Heart left ventricle (tissue), 16 donors: Measurements from ENCODE around the gene IGF1R. TPM values are rescaled to one million over a fixed set of nuclear protein-coding genes. Genes with fewer than 3 reads are reported as not detected.

ENCODE experiments used
- ATAC-seq, 4 donors: fragments of 200-7000 bp; cut with Tn5 transposase; one replicate each; pipeline ENCODE4 v1.9.1; 2020 to 2022; ENCODE audit warnings: moderate library complexity in 4 of 4, mild to moderate bottlenecking in 3 of 4, moderate number of reproducible peaks in 1 of 4
- DNase-seq, 5 donors: peaks; one replicate each; pipeline ENCODE4 v3.0.0-alpha.2; 2020
- H3K27ac ChIP-seq, 12 donors: fragments of 200-600 bp; sonication (generic) in 4 of 12; one replicate each; pipeline versions ENCODE4 v1.5.0 to v1.8.0; 2016 to 2022; ENCODE audit warnings: mild to moderate bottlenecking in 2 of 12
- H3K27me3 ChIP-seq, 9 donors: fragments of 200-600 bp; sonication (generic) in 2 of 9; one replicate each; pipeline versions ENCODE4 v1.5.1 to v1.8.0; 2016 to 2022; ENCODE audit warnings: mild to moderate bottlenecking in 3 of 9
- H3K36me3 ChIP-seq, 9 donors: fragments of 200-600 bp; sonication (generic) in 2 of 9; one replicate each; pipeline versions ENCODE4 v1.5.0 to v1.8.0; 2018 to 2022; ENCODE audit warnings: mild to moderate bottlenecking in 2 of 9
- H3K4me1 ChIP-seq, 12 donors: fragments of 200-600 bp; sonication (generic) in 4 of 12; one replicate each; pipeline versions ENCODE4 v1.5.0 to v1.8.0; 2016 to 2022; ENCODE audit warnings: mild to moderate bottlenecking in 3 of 12
- H3K4me3 ChIP-seq, 12 donors: fragments of 200-600 bp; sonication (generic) in 4 of 12; one replicate each; pipeline versions ENCODE4 v1.5.0 to v1.8.0; 2017 to 2022; ENCODE audit warnings: mild to moderate bottlenecking in 9 of 12, moderate library complexity in 4 of 12
- H3K9me3 ChIP-seq, 12 donors: fragments of 200-600 bp; sonication (generic) in 4 of 12; one replicate each; pipeline versions ENCODE4 v1.5.0 to v1.8.0; 2016 to 2022; ENCODE audit warnings: mild to moderate bottlenecking in 1 of 12
- POLR2A ChIP-seq, 2 donors: fragments of 450-650 bp; IDR thresholded peaks; one replicate each; pipeline ENCODE4 v1.6.1; 2017; ENCODE audit warnings: antibody characterized with exemption in 2 of 2, mild to moderate bottlenecking in 2 of 2, moderate library complexity in 2 of 2
- WGBS, 4 donors: extraction: QIAGEN DNeasy Blood & Tissue Kit in 2 of 4; methylation state at CpG; one replicate each; pipeline versions ENCODE4 v1.1.5 to v1.1.7; 2013 to 2018; 5-methylcytosine and 5-hydroxymethylcytosine counted together
- intact Hi-C, 10 donors: fragments of 100-400 bp; cut with DNase I; formaldehyde crosslinking; loops; one replicate each; pipeline versions ENCODE4 v1.11.1 to v1.14.2; 2022
- polyA plus RNA-seq, 2 donors: library from polyadenylated mRNA; stranded (reverse); fragments of 200-250 nt; gene quantifications; one replicate each; pipeline ENCODE4 v1.2.3, GENCODE V29; 2013
- total RNA-seq, 9 donors: library from RNA; depleted of rRNA in 2 of 9; stranded (reverse); fragments of >200 nt in 2 of 9; fragmentation: NEBNext Ultra II Directional in 3 of 9; extraction: Animal tissue kit (Norgen Biotek cat#: 25700) in 3 of 9; gene quantifications; one replicate each; pipeline versions ENCODE4 v1.1.0 to v1.2.4, GENCODE V29; 2016 to 2023
- TF ChIP-seq, protein P1 (sequence below), 12 donors: fragments of 200-600 bp; sonication (generic) in 4 of 12; IDR thresholded peaks; one replicate each; pipeline versions ENCODE4 v1.5.0 to v1.8.0; 2018 to 2022; ENCODE audit warnings: antibody characterized with exemption in 12 of 12, mild to moderate bottlenecking in 5 of 12
- donor health status: ischemic (EF 13 %, LVEDD 7.1; RV severe dilation, severe dysfunction).
- donor health status: healthy with polysubstance abuse.
- donor health status: DM: no; HTN: yes; CAD: no.
- donor health status: DM: no; HTN: no; CAD: no.
- donor health status: ischemic (EF 25% LVEDD 6.9; RV normal size, moderate dysfunction).
- donor health status: ischemic (EF 25% LVEDD 5.7; RV mildly dilated, moderate dysfunction).
- donor health status: healthy.
- donor health status: DM: yes; HTN: yes; CAD: no.
- donor health status: ischemic (EF 35%, LVEDD 5.7; RV mildly dilated, moderate dysfunction).
- donor health status: nonischemic (EF 11% LVEDD 7.7; RV severe dilation, severe dysfunction).
- donor health status: DM: yes; HTN: yes; CAD: no.
- donor health status: PGD.
- donor health status: ischemic (EF 29% LVEDD 5.4; RV normal size, mild dysfunction).
- donor health status: nonischemic (EF 23%, LVEDD 6.1; RV moderate dilation, normal function).

IGF1R gene
- total and polyA plus RNA-seq, 11 donors, result 7.4 to 93.1 (median 40.5) TPM

DNA sequence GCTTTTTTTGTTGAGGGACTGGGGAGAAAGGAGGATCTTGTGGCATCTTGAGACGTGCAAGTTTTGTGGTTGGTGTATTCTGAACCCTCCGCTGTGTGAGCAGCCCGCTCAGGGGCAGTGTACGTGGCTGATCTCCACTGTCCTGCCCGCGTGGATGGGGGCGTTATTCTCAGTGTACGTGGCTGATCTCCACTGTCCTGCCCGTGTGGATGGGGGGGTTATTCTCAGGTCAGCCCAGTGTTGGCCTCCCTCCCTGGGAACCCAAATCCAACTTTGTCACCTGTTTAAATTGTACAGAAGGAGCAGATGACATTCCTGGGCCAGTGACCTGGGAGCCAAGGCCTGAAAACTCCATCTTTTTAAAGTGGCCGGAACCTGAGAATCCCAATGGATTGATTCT lies 275.2 kb downstream of the IGF1R start:
- H3K4me1 ChIP-seq, result peaks cover 0 to 45% (median 11%) of the 10 kb centered on the region in 12 donors
- H3K4me3 ChIP-seq, result no peak overlapping the region
- no peak for DNase-seq
- 83 to 94% (median 85%) methylated on average over 9 to 10 of the region's 10 CpGs for WGBS, 4 donors
- peak overlapping the region in 1 of 12 donors; percentile 55 for H3K27ac ChIP-seq
- no peak for ATAC-seq
- no peaks in the 10 kb centered on the region for H3K27me3 ChIP-seq
- intact Hi-C loops, result no loop called here
- TF ChIP-seq, protein P1, sequence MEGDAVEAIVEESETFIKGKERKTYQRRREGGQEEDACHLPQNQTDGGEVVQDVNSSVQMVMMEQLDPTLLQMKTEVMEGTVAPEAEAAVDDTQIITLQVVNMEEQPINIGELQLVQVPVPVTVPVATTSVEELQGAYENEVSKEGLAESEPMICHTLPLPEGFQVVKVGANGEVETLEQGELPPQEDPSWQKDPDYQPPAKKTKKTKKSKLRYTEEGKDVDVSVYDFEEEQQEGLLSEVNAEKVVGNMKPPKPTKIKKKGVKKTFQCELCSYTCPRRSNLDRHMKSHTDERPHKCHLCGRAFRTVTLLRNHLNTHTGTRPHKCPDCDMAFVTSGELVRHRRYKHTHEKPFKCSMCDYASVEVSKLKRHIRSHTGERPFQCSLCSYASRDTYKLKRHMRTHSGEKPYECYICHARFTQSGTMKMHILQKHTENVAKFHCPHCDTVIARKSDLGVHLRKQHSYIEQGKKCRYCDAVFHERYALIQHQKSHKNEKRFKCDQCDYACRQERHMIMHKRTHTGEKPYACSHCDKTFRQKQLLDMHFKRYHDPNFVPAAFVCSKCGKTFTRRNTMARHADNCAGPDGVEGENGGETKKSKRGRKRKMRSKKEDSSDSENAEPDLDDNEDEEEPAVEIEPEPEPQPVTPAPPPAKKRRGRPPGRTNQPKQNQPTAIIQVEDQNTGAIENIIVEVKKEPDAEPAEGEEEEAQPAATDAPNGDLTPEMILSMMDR (IDR thresholded peaks at IDR 0.05), result no peak
- no peak for TF ChIP-seq POLR2A (IDR thresholded peaks at IDR 0.05)
- H3K36me3 ChIP-seq, result peaks cover 0 to 86% (median 62%) of the 10 kb centered on the region in 9 donors
- H3K9me3 ChIP-seq, result no peaks in the 10 kb centered on the region

DNA sequence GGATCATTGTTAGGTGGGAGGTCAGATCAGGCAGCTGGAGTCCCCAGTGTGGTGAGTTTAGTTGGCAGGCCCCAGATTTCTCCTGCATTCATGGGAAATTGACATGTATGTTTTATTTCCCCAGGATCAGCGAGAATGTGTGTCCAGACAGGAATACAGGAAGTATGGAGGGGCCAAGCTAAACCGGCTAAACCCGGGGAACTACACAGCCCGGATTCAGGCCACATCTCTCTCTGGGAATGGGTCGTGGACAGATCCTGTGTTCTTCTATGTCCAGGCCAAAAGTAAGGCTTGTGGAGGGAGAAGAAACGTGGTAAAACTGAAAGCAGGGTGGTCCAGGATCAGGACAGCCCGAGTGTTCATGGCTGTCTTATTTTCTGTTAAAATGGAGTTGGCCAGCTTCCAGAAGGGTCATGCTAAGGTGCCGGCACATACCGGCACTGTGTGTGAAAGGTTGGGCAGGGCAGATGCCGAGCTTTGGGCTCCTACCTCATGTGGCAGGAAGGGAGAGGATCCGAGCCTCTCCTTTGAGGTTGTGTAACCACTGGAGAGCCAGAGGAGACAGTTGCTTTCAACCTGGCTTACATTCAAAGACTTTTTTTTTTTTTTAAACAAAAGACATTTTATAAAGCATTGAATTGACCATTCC lies 276.2 kb downstream of the IGF1R start:
- Histone ChIP-seq H3K27me3 (no peaks in the 10 kb centered on the region), H3K27ac (peak overlapping the region in 10 of 12 donors; percentile 1 to 71 (median 55)), H3K4me3 (no peak overlapping the region), H3K4me1 (peaks cover 0 to 45% (median 11%) of the 10 kb centered on the region in 12 donors), H3K36me3 (peaks cover 0 to 86% (median 61%) of the 10 kb centered on the region in 9 donors), H3K9me3 (no peaks in the 10 kb centered on the region)
- intact Hi-C loops, result no loop called here
- DNase-seq (peak in 1 of 5 donors; percentile 21), ATAC-seq (peak in 3 of 4 donors; percentile 36 to 52 (median 40))
- 20 to 59% (median 49%) methylated on average over 11 of the region's 11 CpGs for WGBS, 4 donors
- TF ChIP-seq, protein P1 (IDR thresholded peaks at IDR 0.05), result no peak
- TF ChIP-seq POLR2A (IDR thresholded peaks at IDR 0.05), result no peak

DNA sequence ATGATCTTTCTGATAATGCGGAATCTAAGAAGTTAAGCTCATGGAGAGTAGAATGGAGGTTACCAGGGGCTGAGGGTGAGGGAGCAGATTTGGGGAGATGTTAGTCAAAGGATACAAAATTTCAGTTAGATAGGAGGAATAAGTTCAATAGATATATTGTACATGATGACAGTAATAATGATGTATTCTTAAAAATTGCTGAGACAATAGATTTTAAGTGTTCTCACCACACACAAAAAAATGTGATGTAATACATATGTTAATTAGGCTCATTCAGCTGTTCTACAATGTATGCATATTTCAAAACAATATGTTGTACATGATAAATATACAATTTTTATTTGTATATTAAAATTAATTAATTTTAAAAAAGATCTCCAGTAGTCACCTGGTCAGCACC lies 277.9 kb downstream of the IGF1R start:
- peak overlapping the region in 4 of 12 donors; percentile 13 to 47 (median 35) for H3K27ac ChIP-seq
- H3K27me3 ChIP-seq, result no peaks in the 10 kb centered on the region
- DNase-seq, result no peak
- peaks cover 0 to 89% (median 62%) of the 10 kb centered on the region in 9 donors for H3K36me3 ChIP-seq
- intact Hi-C loops, result no loop called here
- H3K4me3 ChIP-seq, result no peak overlapping the region
- no peak for ATAC-seq
- no peaks in the 10 kb centered on the region for H3K9me3 ChIP-seq
- TF ChIP-seq, protein P1 (IDR thresholded peaks at IDR 0.05), result no peak
- H3K4me1 ChIP-seq, result peaks cover 0 to 36% (median 11%) of the 10 kb centered on the region in 12 donors
- 94 to 96% (median 96%) methylated on average over 1 of the region's 1 CpG for WGBS, 4 donors

DNA sequence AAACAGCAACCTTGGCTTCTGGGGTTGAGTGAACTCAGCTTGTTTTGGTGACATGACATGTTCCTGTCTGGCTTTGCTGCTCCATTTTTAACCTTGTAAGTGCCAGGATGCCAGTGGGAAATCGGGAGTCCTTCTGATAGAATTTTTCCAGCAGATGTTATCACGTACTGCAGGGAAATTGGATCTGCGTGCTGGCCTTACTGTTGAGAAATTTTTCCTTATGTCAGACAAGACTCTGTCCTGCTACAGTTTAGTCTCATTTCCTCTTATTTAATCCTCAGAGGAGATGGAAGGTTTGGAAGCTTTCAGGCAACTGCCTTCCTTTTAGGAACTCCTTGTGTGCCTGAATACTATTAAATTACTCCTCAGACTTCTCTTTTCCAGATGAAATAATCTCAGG lies 278.7 kb downstream of the IGF1R start:
- intact Hi-C loops, result no loop called here
- ATAC-seq (peak in 2 of 4 donors; percentile 36 to 63), DNase-seq (no peak)
- no peaks in the 10 kb centered on the region for H3K27me3 ChIP-seq
- peaks cover 0 to 89% (median 61%) of the 10 kb centered on the region in 9 donors for H3K36me3 ChIP-seq
- 27 to 44% (median 39%) methylated on average over 3 of the region's 3 CpGs for WGBS, 4 donors
- H3K4me3 ChIP-seq, result no peak overlapping the region
- H3K27ac ChIP-seq, result peak overlapping the region in 9 of 12 donors; percentile 0 to 58 (median 31)
- TF ChIP-seq, protein P1 (IDR thresholded peaks at IDR 0.05), result no peak
- TF ChIP-seq POLR2A (IDR thresholded peaks at IDR 0.05), result no peak
- no peaks in the 10 kb centered on the region for H3K9me3 ChIP-seq
- H3K4me1 ChIP-seq, result peaks cover 0 to 36% (median 11%) of the 10 kb centered on the region in 12 donors
